ENCODE data around the gene INCA1. TPM values are rescaled to one million over a fixed set of nuclear protein-coding genes. Genes with fewer than 3 reads are reported as not detected.
A peak's percentile ranks its signal among the peaks of the same experiment; 100 is the strongest.

INCA1 gene
- total RNA-seq, 1 donor from 2014 or later, result 0.86 TPM

- no peak for TF ChIP-seq CTCF (conservative IDR thresholded peaks at IDR 0.05)
- H3K27me3 Mint-ChIP-seq (ENCODE audit: low read depth), result no peaks in the 10 kb centered on the region
Measured at GRCh38 chr17:4982305-4982704, 15.0 kb downstream of the INCA1 start.

GRCh38 chr17:4980644-4981216 lies 16.6 kb downstream of the INCA1 start:
- peak; percentile 64 for DNase-seq (ENCODE audit: low read depth, low spot score)
- Mint-ChIP-seq H3K27me3 (ENCODE audit: low read depth) (no peaks in the 10 kb centered on the region), H3K4me1 (peaks cover 7% of the 10 kb centered on the region), H3K9me3 (no peaks in the 10 kb centered on the region), H3K27ac (ENCODE audit: unreplicated experiment) (no peak overlapping the region), H3K4me3 (peak overlapping the region; percentile 75), H3K36me3 (ENCODE audit: low read depth) (no peaks in the 10 kb centered on the region)
- TF ChIP-seq CTCF (conservative IDR thresholded peaks at IDR 0.05), result peak; percentile 77

More at GRCh38 chr17:4982305-4982704, 15.0 kb downstream of the INCA1 start:
- no peaks in the 10 kb centered on the region for H3K36me3 Mint-ChIP-seq (ENCODE audit: low read depth)
- peaks cover 16% of the 10 kb centered on the region for H3K4me1 Mint-ChIP-seq
- no peak overlapping the region for H3K27ac Mint-ChIP-seq (ENCODE audit: unreplicated experiment)
- peak overlapping the region; percentile 20 for H3K4me3 Mint-ChIP-seq
- no peak for DNase-seq (ENCODE audit: low read depth, low spot score)
- no peaks in the 10 kb centered on the region for H3K9me3 Mint-ChIP-seq

DNA sequence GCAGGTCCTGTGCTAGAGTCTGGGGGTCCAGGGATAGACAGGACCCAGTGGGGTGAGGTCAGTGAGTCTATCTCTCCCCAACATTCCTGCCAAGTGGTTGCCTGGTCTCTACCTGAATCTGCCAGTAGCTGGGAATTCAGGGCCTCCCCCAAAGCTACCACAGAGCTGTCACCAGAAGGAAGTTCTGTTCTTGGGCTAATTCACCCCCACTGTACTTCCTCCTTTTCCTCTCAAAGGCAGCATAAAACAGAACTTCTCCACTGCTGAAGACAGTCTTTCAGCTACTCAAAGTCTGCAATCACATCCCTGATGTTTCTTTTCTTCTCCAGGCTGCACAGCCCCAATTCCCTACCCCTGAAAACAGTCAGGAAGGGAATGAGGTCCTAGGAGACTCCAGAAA lies 18.6 kb downstream of the INCA1 start:
- H3K9me3 Mint-ChIP-seq, result no peaks in the 10 kb centered on the region
- H3K27ac Mint-ChIP-seq (ENCODE audit: unreplicated experiment), result no peak overlapping the region
- DNase-seq (ENCODE audit: low read depth, low spot score), result no peak
- H3K4me1 Mint-ChIP-seq, result peaks cover 12% of the 10 kb centered on the region
- no peak overlapping the region for H3K4me3 Mint-ChIP-seq
- H3K27me3 Mint-ChIP-seq (ENCODE audit: low read depth), result peaks cover 3% of the 10 kb centered on the region
- peaks cover 5% of the 10 kb centered on the region for H3K36me3 Mint-ChIP-seq (ENCODE audit: low read depth)
- TF ChIP-seq CTCF (conservative IDR thresholded peaks at IDR 0.05), result no peak

GRCh38 chr17:4974115-4974670 lies 23.1 kb downstream of the INCA1 start:
- DNase-seq (ENCODE audit: low read depth, low spot score), result no peak
- Mint-ChIP-seq H3K36me3 (ENCODE audit: low read depth) (peaks cover 11% of the 10 kb centered on the region), H3K27me3 (ENCODE audit: low read depth) (peaks cover 3% of the 10 kb centered on the region), H3K9me3 (no peaks in the 10 kb centered on the region), H3K4me3 (peak overlapping the region; percentile 64), H3K4me1 (peaks cover 20% of the 10 kb centered on the region), H3K27ac (ENCODE audit: unreplicated experiment) (no peak overlapping the region)
- TF ChIP-seq CTCF (conservative IDR thresholded peaks at IDR 0.05), result no peak

GRCh38 chr17:4973256-4974114 lies 23.8 kb downstream of the INCA1 start:
- H3K27me3 Mint-ChIP-seq (ENCODE audit: low read depth), result peaks cover 3% of the 10 kb centered on the region
- peak overlapping the region; percentile 68 for H3K4me3 Mint-ChIP-seq
- H3K4me1 Mint-ChIP-seq, result peaks cover 27% of the 10 kb centered on the region
- no peak overlapping the region for H3K27ac Mint-ChIP-seq (ENCODE audit: unreplicated experiment)
- no peak for TF ChIP-seq CTCF (conservative IDR thresholded peaks at IDR 0.05)
- H3K36me3 Mint-ChIP-seq (ENCODE audit: low read depth), result peaks cover 11% of the 10 kb centered on the region
- no peaks in the 10 kb centered on the region for H3K9me3 Mint-ChIP-seq
- DNase-seq (ENCODE audit: low read depth, low spot score), result no peak

All from neural crest cell (in vitro differentiated cells).